NCI-H2029 (cell line): Measurements from ENCODE around the gene FMNL2.

Experiments
- DNase-seq: peaks from one replicate; lab custom pipeline; 2025; lab: John Stamatoyannopoulos, UW

FMNL2 gene

DNA sequence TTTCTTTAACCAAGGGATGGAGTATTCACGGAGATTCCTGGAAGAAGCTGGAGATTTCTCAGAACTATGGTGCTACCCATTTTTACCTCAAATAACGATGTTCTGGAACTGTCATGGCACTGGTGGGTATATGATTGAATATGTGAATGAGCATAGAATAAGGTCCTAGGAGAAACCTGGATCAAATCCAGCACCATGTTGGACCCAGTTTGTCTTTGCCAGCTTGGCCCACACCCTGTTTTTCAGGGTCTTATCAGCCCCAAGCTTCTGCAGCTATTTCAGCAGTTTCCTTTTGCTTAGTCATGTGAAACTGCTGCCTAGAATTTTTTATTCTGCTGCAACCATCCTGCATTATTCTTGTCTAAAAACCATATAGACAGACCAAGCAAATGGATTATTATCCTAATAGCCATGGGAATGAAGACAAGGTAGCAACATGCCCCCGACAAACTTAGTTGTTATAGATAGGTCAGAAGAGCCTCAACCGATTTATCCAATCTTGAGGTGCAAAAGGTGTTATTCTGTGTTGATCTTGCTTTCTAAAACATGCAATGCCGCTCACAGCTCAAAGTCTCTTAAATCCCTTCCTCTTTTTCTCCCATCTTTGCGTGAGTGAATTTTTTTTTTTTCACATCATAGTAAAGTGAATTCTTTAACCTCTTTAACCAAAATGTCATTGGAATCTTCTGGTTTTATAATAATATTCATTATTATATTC, 248.7 kb downstream of the FMNL2 start:
- no peak for DNase-seq

GRCh38 chr2:152584301-152584700, 249.3 kb downstream of the FMNL2 start:
- DNase-seq = no peak

- no peak for DNase-seq
Measured at GRCh38 chr2:152585830-152586484, 251.0 kb downstream of the FMNL2 start.

DNA sequence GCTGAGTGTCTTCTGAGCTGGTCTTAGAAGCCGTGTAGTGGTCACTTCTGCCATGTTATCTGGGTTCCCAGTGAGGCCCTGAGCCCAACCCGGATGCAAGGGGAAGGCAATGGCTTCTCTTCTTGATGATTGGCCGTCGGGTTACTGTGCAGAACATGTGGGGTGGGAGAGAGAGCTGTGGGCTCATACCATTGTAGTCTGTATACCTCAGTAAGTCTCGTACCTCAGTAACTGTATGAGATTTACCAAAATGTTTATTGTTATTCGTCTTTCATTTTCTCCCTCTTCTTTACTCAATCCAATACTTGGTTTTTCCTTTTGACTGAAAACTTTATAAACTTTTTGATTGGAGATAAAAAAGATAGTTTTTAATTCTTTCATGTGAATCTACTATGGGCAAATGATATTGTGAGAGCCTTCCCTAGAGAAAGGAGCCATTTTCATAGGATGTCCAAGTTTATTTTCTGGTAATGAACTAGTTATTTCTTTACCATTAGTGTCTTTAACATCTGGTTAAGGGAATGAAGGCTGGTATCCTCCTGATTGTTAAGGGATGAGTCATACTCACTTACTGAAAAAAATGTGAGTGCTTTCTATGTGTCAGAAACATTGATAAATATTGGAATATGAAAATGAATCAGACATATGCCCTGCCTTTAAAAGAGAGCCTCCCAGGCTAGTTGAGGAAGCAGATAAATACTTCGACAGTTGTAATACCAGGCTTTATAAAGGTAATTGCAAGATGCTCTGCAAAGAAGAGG, 252.4 kb downstream of the FMNL2 start:
- no peak for DNase-seq

- DNase-seq = no peak
Measured at GRCh38 chr2:152588998-152589397, 254.0 kb downstream of the FMNL2 start.

- DNase-seq = no peak
Measured at GRCh38 chr2:152594022-152594766, 259.2 kb downstream of the FMNL2 start.

GRCh38 chr2:152594792-152595191, 259.8 kb downstream of the FMNL2 start:
- no peak for DNase-seq

DNA sequence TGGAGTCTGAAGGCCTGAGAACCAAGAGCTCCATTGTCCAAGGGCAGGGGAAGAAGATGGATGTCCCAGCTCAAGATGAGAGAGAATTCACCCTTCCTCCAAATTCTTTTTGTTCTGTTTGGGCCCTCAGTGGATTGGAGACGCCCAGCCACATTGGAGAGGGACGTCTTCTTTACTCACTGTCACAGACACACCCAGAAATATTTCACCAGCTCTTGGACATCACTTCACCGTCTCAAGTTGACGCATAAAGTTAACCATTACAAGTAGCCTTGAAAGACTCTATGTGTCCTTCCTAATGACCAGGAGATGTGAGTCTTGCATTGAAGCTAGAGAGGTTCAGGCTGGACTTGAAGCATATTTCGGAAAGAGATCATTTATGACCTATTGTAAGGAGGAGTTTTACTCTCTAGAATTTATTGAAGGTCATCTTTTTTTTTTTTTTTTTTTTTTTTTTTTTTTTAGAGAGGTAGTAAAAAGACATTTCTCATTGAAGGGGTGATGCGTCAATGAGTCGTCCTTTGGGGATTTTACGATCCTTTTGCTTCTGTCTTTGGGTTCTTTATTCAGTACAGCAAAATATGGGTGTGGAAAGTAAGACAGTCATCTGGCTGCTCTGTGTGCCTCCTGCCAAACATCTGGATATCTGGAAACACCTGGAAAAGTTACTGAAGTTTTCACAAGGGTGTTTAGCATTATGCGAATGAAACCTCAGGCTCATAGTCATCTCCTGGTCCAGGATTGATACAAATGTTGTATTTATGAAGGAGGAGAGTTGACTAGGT, 264.2 kb downstream of the FMNL2 start:
- DNase-seq = no peak

- DNase-seq = no peak
Measured at GRCh38 chr2:152600051-152600657, 265.2 kb downstream of the FMNL2 start.

- DNase-seq = no peak
Measured at GRCh38 chr2:152600697-152601096, 265.7 kb downstream of the FMNL2 start.

- no peak for DNase-seq
Measured at GRCh38 chr2:152602750-152603149, 267.8 kb downstream of the FMNL2 start.

DNA sequence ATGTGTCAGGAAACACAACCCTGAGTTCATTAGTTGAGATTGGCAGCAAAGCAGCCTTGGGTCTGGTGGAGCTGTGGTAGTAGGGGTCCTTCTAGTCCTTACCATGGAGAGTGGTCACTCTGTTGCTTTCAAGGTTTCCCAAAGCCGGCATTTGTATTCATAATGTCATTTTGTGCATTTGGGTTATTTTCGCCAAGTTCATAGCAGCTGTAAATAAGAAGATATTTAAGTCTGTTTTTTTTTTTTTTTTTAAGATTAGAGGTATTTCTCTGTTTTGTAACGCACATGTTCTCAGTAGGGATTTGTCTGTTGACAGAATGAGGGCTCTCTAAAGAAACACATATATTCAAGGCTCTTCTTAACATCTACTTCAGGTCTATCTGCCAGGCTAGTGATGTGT, 268.2 kb downstream of the FMNL2 start:
- DNase-seq = no peak

- no peak for DNase-seq
Measured at GRCh38 chr2:152606081-152606480, 271.1 kb downstream of the FMNL2 start.

- DNase-seq = no peak
Measured at GRCh38 chr2:152606941-152607340, 272.0 kb downstream of the FMNL2 start.

DNA sequence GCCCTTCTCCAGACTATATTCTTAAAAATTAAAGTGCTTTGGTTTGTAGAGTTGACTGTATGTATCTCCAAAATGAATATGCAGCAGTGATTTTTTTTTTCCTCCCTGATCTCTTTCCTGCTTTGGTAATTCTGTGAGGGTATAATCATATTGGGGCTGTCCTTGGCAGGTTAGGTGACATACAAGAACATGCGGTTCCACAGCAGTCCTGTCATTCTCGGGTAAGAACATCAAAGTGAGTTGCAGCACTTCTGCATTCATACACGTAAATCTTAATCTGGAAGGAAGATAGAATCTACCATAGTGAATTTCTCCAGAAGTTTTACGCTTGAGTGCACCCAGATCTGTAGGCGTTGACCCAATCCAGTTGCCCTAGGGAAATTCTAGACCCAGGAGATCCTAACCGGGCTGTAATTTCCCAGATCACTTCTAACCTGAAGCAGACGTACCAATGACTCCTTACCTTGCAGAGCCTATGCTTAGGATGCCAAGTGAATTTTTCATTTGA, 272.9 kb downstream of the FMNL2 start:
- DNase-seq = no peak

GRCh38 chr2:152609154-152609553, 274.2 kb downstream of the FMNL2 start:
- DNase-seq = no peak

DNA sequence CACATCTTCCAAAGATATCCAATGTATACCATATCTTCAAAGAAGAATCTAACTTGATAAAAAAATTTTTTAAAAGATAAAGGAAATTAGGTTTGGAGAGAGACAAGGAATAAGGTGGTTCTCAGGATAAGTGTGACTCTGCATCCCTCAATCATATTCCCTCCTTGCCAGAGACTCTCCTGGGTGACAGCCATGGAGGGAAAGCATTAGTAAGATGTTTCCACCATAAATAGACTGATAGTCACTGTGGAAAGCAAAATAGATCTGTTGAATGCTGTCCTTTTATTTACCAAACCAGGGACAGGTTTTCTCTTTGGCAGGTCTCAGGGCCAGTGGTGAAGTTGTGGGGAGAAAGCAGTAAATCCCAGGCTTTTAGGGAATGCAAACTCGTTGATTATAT, 274.7 kb downstream of the FMNL2 start:
- no peak for DNase-seq

- no peak for DNase-seq
Measured at GRCh38 chr2:152611458-152612231, 276.7 kb downstream of the FMNL2 start.

- DNase-seq = peak; percentile 15
Measured at GRCh38 chr2:152613235-152613634, 278.3 kb downstream of the FMNL2 start.

GRCh38 chr2:152615177-152615576, 280.2 kb downstream of the FMNL2 start:
- DNase-seq = no peak
